Stimulated activated memory B cell treated with anti-CD40 and anti-IgM and Interleukin-4, amounts not matched to agents 10 μg/mL and 1 μg/mL and 100 μg/mL, for 72 hours (primary cell): ENCODE measurements around the gene OGA.

ENCODE experiments used
- ATAC-seq: fragments of 150-1000 bp; cut with Tn5 transposase; 2 replicates; pipeline ENCODE4 v1.10.0; 2021
- H3K27ac Mint-ChIP-seq: one replicate; pipeline ENCODE4 v1.8.0; 2022; ENCODE audit warnings: mild to moderate bottlenecking, mixed read lengths
- H3K27me3 Mint-ChIP-seq: one replicate; pipeline ENCODE4 v1.8.0; 2022; ENCODE audit warnings: mixed read lengths
- H3K36me3 Mint-ChIP-seq: one replicate; pipeline ENCODE4 v1.8.0; 2022; ENCODE audit warnings: mixed read lengths
- H3K4me1 Mint-ChIP-seq: one replicate; pipeline ENCODE4 v1.8.0; 2022; ENCODE audit warnings: mixed read lengths
- H3K4me3 Mint-ChIP-seq: one replicate; pipeline ENCODE4 v1.8.0; 2022; ENCODE audit warnings: mild to moderate bottlenecking, moderate library complexity, mixed read lengths
- H3K9me3 Mint-ChIP-seq: one replicate; pipeline ENCODE4 v1.8.0; 2022; ENCODE audit warnings: mixed read lengths

OGA gene

DNA sequence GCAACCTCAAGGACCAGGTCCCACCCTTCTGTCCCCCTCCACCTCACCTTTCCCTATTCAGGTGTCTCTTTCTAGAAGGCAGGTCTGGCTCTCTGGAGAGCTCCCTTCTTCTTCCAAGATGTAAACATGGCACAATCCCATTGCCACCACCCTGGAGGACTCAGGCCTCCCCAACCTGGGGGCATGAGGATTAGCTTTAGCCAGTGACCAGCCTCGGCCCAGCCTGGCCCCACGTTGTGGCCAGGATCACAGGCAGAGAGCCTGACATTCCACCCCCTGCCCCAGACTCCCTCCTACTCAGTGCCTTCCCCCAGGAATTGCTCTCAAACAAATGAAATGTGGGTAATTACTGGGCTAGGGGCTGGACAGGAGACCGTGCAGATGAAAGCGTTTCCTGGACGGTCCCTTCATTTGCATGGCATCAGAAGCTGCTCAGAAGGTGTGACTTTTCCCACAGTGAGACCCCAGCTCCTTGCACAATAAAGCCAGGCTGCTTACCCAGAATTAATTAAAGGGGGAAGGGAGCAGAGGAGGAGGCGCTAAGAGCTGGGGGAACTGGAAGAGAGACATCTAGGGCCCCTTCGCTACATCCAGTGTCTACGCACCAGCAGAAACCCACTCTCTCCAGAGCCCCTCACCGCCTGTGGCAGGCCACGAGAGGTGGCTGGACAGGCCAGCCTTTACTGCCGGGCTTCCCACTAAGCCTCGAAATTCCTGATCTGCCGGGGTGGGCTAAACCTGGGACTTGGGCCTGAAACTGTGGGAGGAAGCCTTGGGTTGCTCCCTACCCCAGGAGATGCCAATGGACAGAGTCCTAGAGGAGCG is 50.1 kb downstream of the OGA start:
- no peak for ATAC-seq
- Mint-ChIP-seq H3K27me3 (peaks cover 49% of the 10 kb centered on the region), H3K36me3 (no peaks in the 10 kb centered on the region), H3K4me3 (no peak overlapping the region), H3K27ac (no peak overlapping the region), H3K9me3 (no peaks in the 10 kb centered on the region), H3K4me1 (no peaks in the 10 kb centered on the region)

DNA sequence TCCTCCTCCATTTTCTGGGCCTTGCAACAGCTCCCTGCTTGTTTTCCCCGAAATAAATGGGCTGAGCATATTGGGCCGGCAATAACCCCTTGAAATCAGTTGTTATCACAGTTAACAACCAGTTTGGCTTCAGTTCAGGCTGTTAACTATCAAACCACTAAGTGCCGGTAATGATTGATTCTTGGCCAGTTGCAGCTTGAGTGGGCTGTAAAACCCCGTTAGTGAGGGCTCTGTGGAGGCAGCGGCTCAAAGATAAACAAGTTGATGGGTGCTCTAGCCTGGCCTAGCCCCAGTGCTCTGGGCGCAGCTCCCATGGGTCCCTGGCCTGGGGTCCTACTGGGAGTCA is 50.7 kb downstream of the OGA start:
- H3K36me3 Mint-ChIP-seq = no peaks in the 10 kb centered on the region
- H3K27me3 Mint-ChIP-seq = peaks cover 43% of the 10 kb centered on the region
- no peak for ATAC-seq
- H3K4me1 Mint-ChIP-seq = no peaks in the 10 kb centered on the region
- H3K27ac Mint-ChIP-seq = no peak overlapping the region
- H3K4me3 Mint-ChIP-seq = no peak overlapping the region
- no peaks in the 10 kb centered on the region for H3K9me3 Mint-ChIP-seq

DNA sequence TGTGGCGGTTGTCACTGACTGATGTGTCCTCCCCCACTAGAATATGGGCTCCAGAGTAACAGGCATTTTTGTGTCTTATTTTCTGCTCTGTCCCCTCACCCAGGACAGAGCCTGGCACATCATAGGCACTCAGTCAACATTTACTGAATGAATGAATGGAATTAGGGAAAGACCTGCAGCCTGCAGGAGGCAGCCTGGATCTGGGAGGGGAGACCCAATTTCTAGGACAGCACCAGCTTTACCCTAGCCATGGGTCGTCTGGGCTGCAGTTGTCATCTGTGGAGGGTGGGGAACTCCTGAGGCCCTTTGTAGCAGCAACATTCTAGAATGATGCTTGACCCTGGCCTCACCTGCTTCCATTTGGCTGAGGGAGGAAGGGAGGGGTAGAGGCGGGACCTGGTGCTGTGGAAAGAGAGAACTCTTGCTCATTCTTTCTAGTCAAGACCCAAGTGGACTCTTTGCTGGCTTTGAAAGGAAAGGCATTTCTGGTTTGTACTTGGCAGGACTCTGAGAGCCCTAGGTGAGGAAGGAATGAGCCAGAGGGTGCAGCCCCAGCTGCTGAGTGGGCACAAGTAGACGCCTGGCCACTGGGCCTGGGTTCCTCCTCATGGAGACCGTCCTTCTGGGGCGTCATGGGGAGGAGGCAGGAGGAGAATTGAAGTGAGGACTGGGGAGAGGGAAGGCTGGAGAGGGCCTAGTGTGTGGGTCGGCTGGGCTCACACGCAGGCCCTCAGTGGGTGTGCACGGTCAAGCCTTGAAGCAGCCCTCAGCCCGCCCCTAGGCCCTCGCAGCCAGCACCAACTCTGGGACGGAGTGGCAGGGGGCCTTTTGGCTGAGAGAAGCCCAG is 51.3 kb downstream of the OGA start:
- no peak for ATAC-seq

DNA sequence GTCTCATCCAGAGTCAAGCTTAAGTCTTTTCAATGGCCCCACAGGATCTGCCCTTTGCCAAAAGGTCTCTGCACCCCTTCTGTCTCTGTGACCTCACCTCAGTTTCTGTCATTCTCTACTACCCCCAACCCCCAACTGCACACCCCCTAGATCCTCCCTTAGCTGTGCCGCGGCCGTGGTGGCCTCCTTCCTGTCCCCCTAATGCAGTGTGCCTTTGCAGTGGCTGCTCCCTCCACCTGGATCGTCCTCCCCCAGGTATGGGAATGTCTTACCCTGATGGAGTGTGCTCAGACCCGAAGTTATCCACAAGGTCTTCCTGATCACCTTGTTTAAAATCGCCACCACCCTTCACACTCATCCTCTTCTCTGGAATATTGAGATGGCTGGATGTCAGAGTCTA is 51.9 kb downstream of the OGA start:
- no peak overlapping the region for H3K4me3 Mint-ChIP-seq
- H3K27me3 Mint-ChIP-seq = peaks cover 30% of the 10 kb centered on the region
- no peak overlapping the region for H3K27ac Mint-ChIP-seq
- no peaks in the 10 kb centered on the region for H3K9me3 Mint-ChIP-seq
- no peaks in the 10 kb centered on the region for H3K36me3 Mint-ChIP-seq
- no peak for ATAC-seq
- no peaks in the 10 kb centered on the region for H3K4me1 Mint-ChIP-seq

More for the DNA sequence above, 51.3 kb downstream of the OGA start:
- H3K27me3 Mint-ChIP-seq = peaks cover 37% of the 10 kb centered on the region
- no peaks in the 10 kb centered on the region for H3K4me1 Mint-ChIP-seq
- no peaks in the 10 kb centered on the region for H3K36me3 Mint-ChIP-seq
- no peak overlapping the region for H3K27ac Mint-ChIP-seq
- H3K4me3 Mint-ChIP-seq = no peak overlapping the region
- no peaks in the 10 kb centered on the region for H3K9me3 Mint-ChIP-seq

DNA sequence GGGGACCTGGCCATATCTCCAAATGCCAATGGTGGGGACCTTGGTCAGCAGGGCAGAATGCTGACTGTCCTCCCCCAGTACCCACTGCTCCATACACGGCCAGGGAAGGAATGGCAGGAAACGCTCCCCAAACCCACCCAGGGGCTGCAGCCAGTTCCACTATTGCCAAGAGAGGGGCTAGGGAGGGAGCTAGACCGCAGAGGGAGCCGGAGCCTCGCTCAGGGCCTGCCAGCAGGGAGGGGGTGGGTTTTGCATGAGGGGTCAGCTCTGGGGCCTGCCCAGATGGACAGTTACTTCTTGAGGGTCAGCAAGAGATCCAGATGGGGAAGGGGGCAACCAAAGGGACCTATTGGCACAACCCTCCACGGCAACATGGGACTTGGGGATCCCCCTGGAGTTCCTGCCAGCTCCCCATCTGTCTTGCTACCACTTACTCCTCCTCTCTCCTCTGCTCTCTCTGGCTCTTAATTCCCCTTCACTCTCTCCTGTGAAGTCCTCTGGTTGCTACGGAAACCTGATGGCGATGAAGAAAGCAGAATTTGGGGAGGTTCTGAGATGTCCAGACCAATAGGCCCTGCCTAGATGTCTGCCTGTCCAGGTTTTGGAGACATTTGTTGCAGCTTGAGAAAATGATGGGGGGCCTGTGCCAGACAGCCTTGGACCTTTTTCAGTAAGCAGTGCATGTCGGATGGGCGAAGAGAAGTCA is 55.0 kb downstream of the OGA start:
- Mint-ChIP-seq H3K27ac (no peak overlapping the region), H3K36me3 (no peaks in the 10 kb centered on the region), H3K9me3 (no peaks in the 10 kb centered on the region), H3K4me1 (no peaks in the 10 kb centered on the region), H3K4me3 (no peak overlapping the region), H3K27me3 (peaks cover 26% of the 10 kb centered on the region)
- ATAC-seq = no peak

DNA sequence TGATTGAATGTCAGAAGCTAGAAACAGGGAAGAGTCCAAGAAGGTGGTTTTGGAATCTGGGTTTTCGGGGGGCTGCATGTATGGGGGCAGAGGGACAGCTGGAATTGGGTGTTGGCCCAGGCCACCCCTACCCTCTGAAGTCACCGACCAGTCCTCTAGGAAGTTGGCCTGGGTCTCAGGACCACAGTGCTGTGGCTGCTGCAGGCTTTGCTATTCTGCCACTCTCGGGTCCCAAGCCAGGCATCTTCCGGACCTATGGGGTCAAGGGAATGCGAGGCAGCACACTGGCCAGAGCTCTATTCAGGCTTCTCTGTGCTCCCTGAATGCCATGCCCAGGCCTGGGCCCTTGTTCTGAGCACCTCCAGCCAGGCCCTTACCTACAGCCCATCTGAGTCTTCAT is 55.5 kb downstream of the OGA start:
- no peak for ATAC-seq
- peaks cover 26% of the 10 kb centered on the region for H3K27me3 Mint-ChIP-seq
- no peak overlapping the region for H3K27ac Mint-ChIP-seq
- no peaks in the 10 kb centered on the region for H3K4me1 Mint-ChIP-seq
- no peak overlapping the region for H3K4me3 Mint-ChIP-seq
- H3K36me3 Mint-ChIP-seq = no peaks in the 10 kb centered on the region
- H3K9me3 Mint-ChIP-seq = no peaks in the 10 kb centered on the region

DNA sequence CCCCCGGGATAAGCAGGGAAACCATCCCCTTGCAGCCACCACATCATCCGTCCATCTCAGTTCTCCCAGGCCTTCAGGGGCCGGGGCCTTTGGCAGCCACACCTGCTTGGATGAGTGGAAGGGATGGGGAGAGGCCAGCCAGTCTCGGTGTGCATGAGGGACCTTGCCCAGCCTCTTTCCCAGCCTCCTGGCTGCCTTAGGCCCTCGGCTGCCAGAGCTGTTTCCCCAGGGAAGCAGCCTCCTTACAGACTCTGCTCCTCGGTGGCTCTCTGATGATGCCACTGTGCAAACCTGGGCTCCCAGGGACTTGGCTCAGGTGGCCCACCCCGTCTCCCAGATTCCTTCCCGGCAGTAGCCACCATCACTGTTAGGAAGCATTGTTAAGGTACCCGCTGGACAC is 57.0 kb downstream of the OGA start:
- H3K4me3 Mint-ChIP-seq = no peak overlapping the region
- no peaks in the 10 kb centered on the region for H3K9me3 Mint-ChIP-seq
- H3K36me3 Mint-ChIP-seq = no peaks in the 10 kb centered on the region
- no peaks in the 10 kb centered on the region for H3K4me1 Mint-ChIP-seq
- no peak for ATAC-seq
- no peak overlapping the region for H3K27ac Mint-ChIP-seq
- peaks cover 27% of the 10 kb centered on the region for H3K27me3 Mint-ChIP-seq

DNA sequence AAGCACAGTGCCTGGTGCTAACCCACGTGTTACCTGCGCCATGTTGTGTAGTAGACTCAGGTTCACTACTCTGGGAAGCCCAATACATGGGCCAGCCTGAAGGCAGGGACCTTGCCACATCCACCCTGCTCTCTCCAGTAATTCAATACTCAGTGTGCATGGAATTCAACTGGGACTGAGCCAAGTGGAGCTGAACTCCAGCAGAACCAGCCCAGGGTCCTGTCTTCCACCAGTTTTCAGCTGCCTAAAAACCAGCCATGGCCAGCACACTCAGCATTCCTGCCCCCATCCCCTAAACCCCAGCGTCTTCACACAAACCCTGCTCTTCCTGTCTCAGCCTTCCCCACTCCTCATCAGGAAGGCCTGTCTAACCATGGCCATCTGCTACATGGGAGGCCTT is 57.7 kb downstream of the OGA start:
- Mint-ChIP-seq H3K27ac (no peak overlapping the region), H3K4me1 (no peaks in the 10 kb centered on the region), H3K27me3 (peaks cover 24% of the 10 kb centered on the region), H3K4me3 (no peak overlapping the region), H3K9me3 (no peaks in the 10 kb centered on the region), H3K36me3 (no peaks in the 10 kb centered on the region)
- no peak for ATAC-seq

DNA sequence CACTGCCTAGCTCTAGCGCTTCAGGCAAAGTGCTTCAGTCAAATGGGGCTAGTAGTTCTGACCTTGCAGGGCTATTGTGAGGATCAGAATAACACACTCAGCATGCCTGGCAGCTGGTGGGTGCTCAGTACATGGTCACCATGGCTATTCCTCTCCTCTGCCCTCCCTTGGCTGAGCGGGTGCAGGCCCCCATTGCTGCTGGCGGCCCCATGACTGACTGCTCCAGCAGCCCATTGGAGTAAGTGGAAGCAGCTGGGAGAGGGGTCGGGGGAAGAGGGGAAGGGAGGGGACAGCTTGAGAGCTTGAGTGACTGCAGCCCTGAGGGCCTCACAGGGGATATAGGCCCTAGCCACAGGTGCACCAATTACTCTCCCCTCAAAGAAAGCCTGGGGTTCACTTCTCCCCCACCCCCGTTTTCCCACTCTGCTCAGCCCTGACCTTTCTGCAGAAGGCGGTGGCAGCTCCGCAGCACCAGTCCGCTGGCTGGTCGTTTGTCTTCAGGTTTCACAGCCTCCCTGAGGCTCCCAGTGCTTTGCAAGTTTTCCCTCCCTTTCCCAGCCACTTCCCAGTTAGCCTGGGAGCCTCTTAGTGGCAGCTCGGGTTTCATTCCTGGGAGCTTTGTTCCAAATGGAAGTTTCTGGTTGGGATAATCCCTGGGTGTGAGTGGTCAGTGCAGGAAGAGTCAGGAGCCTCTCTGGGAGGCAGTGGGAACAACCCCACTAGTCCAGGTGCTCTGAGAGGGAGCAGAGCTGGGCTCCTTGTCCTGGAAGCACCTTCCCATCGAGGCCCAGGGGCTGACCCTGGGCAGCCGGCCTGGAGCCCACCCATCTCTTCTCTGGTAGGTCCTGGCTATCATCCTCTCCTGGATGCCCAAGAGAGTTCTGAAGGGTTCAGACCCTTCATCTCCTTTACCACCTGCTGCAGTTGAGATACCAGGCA is 58.7 kb downstream of the OGA start:
- Mint-ChIP-seq H3K27ac (no peak overlapping the region), H3K9me3 (no peaks in the 10 kb centered on the region), H3K36me3 (no peaks in the 10 kb centered on the region), H3K27me3 (peaks cover 27% of the 10 kb centered on the region), H3K4me3 (no peak overlapping the region), H3K4me1 (no peaks in the 10 kb centered on the region)
- ATAC-seq = no peak

DNA sequence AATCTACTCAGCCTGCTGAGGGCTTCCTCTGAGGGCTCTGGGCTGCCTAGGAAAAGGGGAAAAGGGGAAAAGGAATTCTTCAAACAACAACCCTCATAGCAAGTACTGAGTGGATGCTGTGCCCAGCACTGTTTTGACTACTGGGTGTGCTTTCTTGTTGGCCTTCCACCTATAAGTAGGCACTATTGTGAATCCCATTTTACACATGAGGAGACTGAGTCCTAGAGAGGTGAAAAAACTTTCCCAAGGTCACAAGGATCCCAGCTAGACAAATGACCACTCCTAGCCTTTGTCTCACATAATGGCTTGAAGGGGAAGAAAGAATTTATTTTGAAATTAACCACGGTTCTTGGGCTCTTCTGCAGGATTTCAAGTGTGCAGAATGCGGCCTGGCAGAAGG is 59.4 kb downstream of the OGA start:
- H3K9me3 Mint-ChIP-seq = no peaks in the 10 kb centered on the region
- H3K4me3 Mint-ChIP-seq = no peak overlapping the region
- H3K27me3 Mint-ChIP-seq = peaks cover 32% of the 10 kb centered on the region
- H3K27ac Mint-ChIP-seq = no peak overlapping the region
- no peaks in the 10 kb centered on the region for H3K4me1 Mint-ChIP-seq
- no peaks in the 10 kb centered on the region for H3K36me3 Mint-ChIP-seq
- ATAC-seq = no peak

DNA sequence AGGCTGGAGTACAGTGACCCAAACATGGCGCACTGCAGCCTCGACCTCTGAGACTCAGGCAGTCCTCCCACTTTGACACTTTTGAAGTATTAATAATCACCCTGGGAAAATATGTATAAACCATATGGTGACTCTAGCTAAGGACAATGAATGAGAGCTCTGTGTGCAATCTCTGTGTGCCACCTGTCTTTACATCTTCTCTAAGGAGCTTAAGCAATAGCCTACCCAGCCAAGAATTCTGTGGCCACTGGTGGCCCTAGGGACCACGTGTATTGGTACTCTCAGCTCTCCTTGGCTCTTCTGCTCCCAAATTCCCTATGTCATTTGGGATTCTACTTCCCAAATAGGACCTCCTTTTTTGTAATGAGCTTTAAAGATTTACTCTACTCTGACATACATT is 66.0 kb downstream of the OGA start:
- Mint-ChIP-seq H3K27ac (no peak overlapping the region), H3K4me1 (no peaks in the 10 kb centered on the region), H3K9me3 (no peaks in the 10 kb centered on the region), H3K4me3 (no peak overlapping the region), H3K36me3 (no peaks in the 10 kb centered on the region), H3K27me3 (peaks cover 35% of the 10 kb centered on the region)
- ATAC-seq = no peak

DNA sequence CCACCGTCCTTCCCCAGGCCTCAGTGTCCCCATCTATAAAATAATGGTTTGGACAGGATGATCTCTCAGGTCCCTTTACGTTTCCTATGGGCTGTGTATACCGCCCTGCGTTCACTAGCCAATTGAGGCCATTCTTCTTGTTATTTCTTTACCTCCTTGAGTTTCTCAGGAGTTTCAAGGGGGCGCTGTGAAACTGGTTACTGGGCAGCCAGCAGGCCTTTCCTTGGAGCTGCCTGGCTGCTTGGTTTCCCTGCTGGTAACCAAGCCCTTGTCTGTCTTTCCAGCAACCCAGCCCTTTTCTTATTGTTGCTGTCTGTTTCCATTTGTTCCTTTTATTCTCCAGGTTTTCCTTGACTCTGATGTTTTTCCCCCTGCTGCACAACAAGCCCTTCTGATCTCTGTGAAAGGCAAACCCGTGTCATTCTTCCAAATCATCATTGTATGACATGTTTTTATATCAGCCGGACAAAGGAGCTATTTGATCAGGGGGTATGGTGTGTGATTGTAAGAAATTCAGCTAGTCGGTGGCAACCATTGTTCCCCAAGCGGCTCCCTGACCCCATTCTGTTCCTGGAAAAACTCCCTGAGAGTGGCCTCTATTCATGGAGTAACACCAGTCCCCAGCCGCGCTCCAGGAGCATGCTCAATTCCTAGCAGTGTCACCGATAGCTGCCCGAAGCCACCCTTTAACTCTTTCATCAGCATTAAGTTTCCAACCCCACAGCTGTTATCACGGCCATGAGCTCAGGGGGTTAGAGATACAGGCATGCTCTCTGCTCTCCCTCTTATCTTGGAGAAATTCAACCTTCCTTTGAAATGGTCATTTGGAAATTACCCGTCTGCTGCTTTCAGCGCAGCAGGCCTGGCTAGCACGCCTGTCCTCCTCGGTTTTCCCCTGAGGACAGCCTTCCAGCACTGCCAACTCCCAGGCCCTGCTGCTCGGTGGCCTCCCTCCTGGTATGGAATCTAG is 68.9 kb downstream of the OGA start:
- H3K4me3 Mint-ChIP-seq = no peak overlapping the region
- H3K4me1 Mint-ChIP-seq = no peaks in the 10 kb centered on the region
- no peak for ATAC-seq

DNA sequence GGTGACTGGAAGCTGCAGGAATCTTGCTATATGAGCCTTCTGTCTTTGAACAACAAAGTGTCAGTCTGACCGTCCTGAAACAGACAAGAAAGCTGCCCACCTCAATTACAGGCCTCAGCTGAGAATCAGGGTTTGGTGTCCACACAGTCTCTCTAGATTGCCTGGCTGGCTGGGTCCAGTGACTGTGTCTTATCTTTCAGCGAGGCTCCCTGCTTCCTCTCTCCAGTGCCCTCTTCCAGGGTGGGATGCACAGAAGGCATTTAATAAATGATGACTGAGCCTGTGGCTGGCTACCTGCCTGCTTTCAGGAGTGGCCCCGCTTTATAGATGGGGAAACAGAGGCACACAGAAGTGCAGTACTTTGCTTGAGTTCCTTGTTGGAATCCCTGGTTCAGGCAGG is 69.7 kb downstream of the OGA start:
- H3K27me3 Mint-ChIP-seq = peaks cover 10% of the 10 kb centered on the region
- ATAC-seq = no peak
- no peaks in the 10 kb centered on the region for H3K4me1 Mint-ChIP-seq
- no peak overlapping the region for H3K4me3 Mint-ChIP-seq
- H3K9me3 Mint-ChIP-seq = no peaks in the 10 kb centered on the region
- H3K36me3 Mint-ChIP-seq = no peaks in the 10 kb centered on the region
- H3K27ac Mint-ChIP-seq = no peak overlapping the region

More for the DNA sequence above, 68.9 kb downstream of the OGA start:
- Mint-ChIP-seq H3K27me3 (peaks cover 16% of the 10 kb centered on the region), H3K27ac (no peak overlapping the region), H3K9me3 (no peaks in the 10 kb centered on the region), H3K36me3 (no peaks in the 10 kb centered on the region)
